Measurements from ENCODE around the gene OSBPL10.

Gene OSBPL10

DNA sequence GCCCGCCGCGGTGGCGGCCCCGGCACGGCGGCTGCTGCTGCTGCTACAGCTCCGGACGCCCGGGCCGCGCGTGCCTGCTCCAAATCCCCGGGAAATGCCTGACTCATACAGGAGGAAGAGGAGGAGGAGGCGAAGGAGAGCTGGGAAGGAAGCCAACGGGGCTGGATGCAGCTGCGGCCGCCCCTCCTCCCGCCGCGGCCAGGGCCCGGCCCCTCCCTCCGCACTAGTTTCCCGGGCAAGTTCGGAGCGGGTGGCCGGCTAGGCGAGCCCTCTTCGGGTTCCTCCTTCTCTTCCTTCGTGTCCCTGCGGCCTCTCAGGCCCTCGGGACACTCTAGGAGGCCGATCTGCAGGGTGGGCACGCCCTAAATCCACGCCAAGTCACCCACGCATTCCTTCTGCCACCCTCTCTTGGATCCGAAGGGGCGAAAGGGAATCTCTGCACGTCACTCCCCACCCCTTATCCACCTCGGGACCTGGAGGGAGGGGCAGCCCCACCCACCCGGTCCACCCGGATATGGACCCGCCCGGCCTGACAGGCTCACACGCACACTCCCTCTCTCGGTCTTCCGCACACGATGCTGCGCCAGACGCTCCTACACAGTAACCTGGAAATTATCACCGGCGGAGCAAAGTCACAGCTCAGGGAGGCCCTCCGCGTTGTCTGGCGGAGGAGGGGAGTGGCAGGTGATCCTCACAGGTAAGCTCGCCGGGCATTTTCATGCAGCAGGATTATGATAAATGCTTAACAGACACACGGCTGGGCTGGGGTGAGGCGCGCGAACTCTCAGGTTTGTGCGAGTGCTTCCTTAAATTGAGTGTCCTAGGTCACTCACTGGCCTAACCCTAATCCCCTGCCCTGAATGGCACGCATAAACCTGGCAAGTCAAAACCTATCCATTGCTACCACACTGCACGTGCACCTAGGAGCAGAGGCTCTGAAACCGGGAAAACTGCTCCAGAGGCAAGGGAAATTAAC lies at the start of gene OSBPL10, which contains the start of gene ZNF860:
OSBPL10 (minus strand) TSS at position 57 of the 976 bp plus-strand sequence. CDS start 83 bp downstream, outside the sequence.
ZNF860 (plus strand) TSS at position 545 of the 976 bp plus-strand sequence. CDS start 7,330 bp downstream, outside the sequence.
- TF ChIP-seq, protein P1, sequence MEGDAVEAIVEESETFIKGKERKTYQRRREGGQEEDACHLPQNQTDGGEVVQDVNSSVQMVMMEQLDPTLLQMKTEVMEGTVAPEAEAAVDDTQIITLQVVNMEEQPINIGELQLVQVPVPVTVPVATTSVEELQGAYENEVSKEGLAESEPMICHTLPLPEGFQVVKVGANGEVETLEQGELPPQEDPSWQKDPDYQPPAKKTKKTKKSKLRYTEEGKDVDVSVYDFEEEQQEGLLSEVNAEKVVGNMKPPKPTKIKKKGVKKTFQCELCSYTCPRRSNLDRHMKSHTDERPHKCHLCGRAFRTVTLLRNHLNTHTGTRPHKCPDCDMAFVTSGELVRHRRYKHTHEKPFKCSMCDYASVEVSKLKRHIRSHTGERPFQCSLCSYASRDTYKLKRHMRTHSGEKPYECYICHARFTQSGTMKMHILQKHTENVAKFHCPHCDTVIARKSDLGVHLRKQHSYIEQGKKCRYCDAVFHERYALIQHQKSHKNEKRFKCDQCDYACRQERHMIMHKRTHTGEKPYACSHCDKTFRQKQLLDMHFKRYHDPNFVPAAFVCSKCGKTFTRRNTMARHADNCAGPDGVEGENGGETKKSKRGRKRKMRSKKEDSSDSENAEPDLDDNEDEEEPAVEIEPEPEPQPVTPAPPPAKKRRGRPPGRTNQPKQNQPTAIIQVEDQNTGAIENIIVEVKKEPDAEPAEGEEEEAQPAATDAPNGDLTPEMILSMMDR (conservative IDR thresholded peaks at IDR 0.05; ENCODE audit: low read depth, low read length) = peak; percentile 24
- H3K4me3 ChIP-seq (ENCODE audit: low read depth, low read length) = peak within 1 kb of the TSS; percentile 83
- peak; percentile 91 for DNase-seq (ENCODE audit: low read depth)

DNA sequence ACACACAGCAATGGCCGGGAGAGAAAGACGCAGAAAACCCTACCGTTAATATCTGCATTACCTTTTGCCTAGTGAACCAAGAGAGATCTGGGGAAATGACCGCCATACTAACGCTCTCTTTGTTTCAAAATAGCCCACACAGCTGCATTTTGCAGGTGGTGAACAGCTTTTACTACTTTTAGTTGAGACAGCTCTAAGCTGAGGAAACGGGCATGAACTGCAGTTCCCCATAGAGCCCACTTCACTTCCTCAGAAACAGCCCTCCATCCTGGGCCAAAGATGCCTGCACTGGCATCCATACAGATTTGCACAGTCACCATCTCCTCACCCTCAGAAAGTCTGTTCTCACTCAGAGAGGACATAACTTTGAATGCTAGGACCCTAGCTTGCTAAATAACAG lies 45.5 kb upstream of the OSBPL10 start:
- TF ChIP-seq, protein P1 (conservative IDR thresholded peaks at IDR 0.05; ENCODE audit: low read depth, low read length) = no peak
- H3K4me3 ChIP-seq (ENCODE audit: low read depth, low read length) = no peak overlapping the region
- no peak for DNase-seq (ENCODE audit: low read depth)

- DNase-seq (ENCODE audit: low read depth) = no peak
Measured at GRCh38 chr3:32022947-32023346, 41.9 kb upstream of the OSBPL10 start.

GRCh38 chr3:32021748-32022147 lies 40.7 kb upstream of the OSBPL10 start:
- TF ChIP-seq, protein P1 (conservative IDR thresholded peaks at IDR 0.05; ENCODE audit: low read depth, low read length) = no peak
- no peak for DNase-seq (ENCODE audit: low read depth)
- no peak overlapping the region for H3K4me3 ChIP-seq (ENCODE audit: low read depth, low read length)

More at GRCh38 chr3:32022947-32023346, 41.9 kb upstream of the OSBPL10 start:
- TF ChIP-seq, protein P1 (conservative IDR thresholded peaks at IDR 0.05; ENCODE audit: low read depth, low read length) = no peak
- no peak overlapping the region for H3K4me3 ChIP-seq (ENCODE audit: low read depth, low read length)

GRCh38 chr3:32021155-32021554 lies 40.1 kb upstream of the OSBPL10 start:
- DNase-seq (ENCODE audit: low read depth) = no peak
- TF ChIP-seq, protein P1 (conservative IDR thresholded peaks at IDR 0.05; ENCODE audit: low read depth, low read length) = no peak
- no peak overlapping the region for H3K4me3 ChIP-seq (ENCODE audit: low read depth, low read length)

- H3K4me3 ChIP-seq (ENCODE audit: low read depth, low read length) = no peak overlapping the region
- peak; percentile 73 for DNase-seq (ENCODE audit: low read depth)
- TF ChIP-seq, protein P1 (conservative IDR thresholded peaks at IDR 0.05; ENCODE audit: low read depth, low read length) = peak; percentile 73
Measured at GRCh38 chr3:32018757-32019564, 37.9 kb upstream of the OSBPL10 start.

All from choroid plexus epithelial cell (primary cell).